CD4-positive, alpha-beta T cell treated with Interleukin-4 for 4 hours (primary cell): ENCODE results near the gene CDK18.
"Not testable (repeated sequence)": the region's sequence is repeated elsewhere in the genome, so short reads cannot be mapped to it uniquely, and the experiment has no call there.

Experiments
- DNase-seq: peaks from one replicate; pipeline ENCODE4 v3.0.0-alpha.2; 2020

Gene CDK18

DNA sequence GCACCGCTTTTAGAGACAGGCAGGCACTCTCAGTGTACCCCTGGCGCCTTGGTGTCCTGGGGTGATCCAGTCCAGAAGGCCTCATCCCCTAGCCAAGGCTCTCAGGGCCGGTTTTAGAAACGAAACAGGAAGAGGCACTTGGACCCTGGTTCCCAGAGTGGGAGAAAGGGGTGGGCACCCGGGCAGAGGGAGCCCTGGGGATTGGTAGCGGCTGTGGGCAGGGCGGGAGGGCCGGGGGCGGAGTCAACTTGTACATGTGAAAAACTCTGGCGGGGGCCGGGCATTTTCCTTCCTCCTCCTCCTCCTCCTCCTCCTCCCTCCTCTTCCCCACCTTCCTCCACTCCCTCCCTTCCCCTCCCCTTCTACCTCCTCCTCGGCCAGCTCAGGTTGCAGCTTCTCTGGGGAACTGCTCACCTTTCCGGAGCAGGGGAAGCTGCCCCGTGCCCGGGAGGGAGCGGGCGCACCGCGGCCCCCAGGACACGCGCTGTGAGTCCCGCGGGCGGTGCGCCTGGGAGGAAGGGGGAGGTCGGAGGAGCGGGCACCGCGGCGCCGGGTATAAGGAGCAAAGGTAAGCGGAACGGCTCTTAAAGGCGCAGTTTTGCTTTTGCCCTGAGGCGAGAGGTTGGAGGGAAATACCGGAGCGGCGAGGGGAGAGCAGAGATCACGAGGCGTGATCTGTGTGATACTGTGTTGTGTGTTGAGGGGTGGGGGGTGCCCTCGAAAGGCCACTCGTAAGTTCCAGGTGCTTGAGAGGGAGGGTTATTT lies at the start of gene CDK18:
TSS of gene CDK18 (plus strand) at position 359 of the 765 bp plus-strand sequence. CDS start 18,499 bp downstream, outside the sequence.
- peak; percentile 15 for DNase-seq

DNA sequence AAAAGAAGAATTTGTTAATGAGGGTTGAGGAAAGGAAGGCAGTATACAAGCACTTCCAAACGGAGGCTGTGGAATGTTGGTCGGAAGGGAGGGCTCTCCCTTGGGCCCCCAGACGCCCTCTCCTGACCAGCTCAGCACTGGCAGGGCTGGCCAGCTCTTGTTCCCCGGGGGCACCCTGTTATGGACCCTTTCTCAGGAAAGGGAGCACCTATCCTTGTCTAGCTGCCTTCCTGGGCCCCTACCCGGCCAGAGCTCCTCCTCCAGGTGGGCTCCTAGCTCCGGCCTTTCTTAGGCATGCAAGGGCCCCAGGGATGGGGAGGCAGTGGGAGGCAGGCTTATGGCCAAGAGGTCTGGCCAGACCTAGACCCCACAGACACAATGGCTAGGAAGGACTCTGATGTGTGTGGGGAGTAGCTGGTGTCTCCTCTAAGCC lies 49.5 kb upstream of the CDK18 start:
- no peak for DNase-seq

DNA sequence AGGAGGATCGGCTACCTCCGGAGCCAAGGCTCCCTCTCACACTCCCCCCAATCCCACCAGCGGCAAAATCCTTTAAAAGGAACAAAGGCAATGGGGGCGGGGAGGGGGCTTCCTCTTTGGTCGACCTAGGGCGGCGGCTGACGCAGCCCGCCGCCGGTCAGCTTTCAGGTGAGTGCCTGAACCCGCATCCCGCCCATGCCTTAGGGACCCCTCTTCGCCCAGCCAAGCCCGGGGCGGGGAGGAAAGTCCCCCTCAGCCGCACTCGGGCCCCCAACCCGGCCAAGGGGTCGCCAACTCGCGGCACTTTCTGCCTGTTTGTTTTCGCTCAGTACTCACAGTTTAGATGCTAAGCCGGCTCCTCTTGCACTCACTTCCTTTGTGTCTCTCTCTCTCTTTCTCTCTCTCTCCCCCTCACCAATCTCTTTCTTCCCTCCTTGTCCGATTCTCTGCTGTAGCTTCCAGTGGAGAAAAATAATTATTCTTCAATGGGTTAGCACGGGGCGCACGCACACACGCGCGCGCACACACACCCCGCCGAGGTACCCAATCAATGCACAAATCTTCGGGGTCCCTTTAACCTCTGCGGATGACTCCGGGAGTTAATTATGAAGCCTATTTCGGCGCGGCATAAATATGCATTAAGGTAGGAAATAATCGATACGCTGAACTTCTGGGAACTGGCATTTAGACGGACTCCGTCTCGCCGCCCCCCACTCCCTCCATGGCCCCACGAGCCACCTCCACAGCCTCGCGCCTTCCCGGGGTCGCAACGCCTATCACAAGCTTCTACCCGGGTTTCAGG lies 48.7 kb upstream of the CDK18 start, which contains the start of gene BLACAT1:
TSS of gene BLACAT1 (minus strand) at position 465 of the 802 bp plus-strand sequence.
- no peak for DNase-seq

DNA sequence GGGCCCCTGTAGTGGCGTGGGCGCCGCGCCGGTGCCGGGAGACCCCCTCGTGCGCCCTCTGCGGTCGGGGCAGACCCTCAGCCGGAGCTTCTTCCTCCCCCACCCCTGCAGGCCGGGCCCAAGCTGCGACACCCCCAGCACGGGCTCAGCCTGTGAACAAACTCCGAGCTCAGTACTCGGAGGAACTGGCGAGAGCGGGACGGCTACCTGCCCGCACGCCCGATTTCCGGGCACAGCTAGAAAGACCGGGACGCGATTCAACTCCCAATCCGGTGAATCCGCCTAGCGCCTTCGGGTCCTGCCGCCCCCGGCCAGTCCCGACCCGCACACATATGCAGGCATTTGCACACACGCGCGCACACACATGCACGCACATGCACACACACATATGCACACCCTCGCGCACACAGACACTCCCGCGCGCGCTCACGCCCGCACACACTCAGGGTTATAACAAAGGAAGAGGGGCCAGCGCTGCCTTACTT lies 48.0 kb upstream of the CDK18 start:
- DNase-seq: no peak

DNA sequence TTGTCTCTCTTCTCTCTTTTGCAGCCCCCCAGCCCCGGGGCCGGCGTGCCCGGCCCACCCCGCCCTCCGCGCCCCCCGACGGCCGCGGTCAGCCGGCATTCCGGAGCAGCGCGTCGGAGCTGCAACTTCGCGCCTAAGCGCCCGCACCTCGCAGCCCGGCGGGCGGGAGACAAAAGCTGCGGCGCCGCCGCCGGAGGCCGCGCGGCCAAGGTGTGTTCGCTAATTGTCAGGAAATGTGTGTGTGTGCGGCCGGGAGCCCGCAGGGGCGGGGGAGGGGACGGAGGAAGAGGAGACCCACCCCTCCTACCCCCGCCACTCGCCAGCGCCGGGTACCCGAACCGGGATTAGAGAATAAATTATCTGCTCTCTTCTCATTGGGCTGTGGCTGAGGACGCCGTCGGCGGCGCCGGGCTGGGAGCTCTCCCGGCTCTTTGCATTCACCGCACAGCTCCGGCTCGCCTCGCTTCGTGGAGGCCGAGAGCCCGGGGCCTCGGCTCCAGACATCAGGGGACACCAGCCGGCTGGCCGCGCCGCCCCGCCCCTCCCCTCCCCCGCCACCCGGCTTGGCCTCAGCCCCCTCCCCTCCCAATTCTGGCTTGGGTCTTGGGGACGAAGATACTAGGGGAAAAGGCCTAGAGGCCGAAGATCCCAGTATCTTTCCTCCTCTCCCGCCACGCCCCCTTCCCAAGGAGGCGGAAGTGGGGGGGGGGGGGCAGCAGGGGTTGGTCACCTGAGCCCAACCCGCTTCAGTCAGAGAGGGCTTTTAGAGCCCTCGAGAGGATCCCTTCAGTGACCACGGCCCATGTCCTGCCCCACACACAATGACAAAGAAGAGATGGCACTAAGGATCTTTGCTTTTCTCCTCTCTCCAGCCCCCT lies 47.4 kb upstream of the CDK18 start:
- DNase-seq: no peak

DNA sequence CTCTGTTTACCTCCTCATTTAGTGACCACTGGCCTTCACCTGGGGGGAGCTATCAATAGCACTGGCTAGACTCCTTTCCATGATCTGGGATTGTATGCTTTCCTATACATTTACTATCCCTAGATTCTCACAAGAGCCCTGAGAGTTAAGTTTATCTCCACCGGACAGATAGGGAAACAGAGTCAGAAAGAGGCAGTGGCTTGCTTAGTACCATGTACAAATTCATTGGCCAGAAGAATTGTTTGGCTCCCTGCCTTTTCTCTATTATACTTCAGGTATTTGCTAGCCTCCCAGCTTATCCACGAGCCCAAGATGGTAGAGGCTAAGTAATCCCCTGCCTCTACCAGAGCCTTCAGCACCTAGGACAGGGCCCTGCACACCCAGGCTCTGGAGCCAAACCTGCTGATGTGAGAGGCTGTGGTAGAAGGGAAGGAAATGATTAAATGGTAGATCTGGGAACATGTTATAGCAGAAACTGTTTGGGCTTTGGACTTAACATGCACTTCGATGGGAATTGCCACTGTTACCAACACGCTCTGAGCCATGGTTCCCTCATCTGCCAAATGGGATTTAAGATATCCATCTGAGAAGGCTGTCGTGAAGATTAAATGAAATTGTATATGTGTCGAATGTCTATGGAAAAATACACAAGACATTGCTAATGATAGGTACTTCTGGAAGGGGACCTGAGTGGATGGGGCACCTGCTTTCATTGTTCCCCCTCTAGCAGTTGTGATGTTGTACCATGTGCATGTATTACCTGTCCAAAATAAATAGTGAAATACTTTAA lies 45.5 kb upstream of the CDK18 start:
- DNase-seq: peak; percentile 11

DNA sequence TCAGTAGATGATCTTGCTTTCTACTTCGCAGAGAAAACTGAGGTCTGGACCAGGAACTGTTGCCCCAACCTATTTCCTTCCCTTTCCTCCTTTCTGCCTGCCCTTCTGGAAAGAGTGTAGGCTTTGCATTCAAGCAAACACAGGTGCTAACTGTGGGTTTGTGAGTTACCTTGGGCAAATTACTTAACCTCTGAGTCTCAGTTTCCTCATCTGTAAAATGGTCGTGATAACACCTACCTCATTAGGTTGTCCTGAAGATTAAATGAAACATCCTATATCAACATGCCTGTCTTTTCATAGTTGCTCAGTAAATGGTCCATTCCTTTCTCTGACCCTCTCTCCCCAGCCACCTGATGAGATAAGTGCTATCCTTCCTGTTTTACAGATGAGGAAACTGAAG lies 39.1 kb upstream of the CDK18 start:
- no peak for DNase-seq

DNA sequence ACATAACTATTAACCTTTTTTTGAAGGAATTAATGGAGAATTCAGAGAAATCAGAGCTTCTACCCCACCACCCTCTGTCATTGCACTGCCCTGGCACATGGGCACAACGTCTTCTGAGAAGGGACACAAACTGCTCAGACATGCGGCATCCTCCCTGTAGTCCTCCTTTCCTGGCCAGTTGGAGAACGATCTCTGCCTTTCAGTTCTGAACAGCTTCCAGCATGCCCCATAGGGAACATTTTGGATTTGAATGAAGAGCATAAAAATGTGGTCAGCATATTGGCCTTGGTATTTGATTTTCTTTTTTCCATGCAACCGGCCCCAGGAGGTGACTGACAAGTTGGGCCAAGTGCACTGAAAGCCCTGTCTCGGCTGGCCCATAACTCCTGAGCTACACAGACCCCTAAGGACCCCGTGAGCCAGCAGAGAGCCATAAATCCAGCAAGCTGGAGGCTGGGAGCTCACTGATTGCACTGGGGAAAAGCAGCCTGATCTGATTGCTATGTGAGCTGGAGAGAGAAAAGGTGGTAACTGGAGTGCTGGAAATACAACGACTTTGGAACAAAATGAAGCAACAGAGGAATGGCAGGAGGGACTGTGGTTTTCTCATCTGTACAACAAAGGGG lies 37.8 kb upstream of the CDK18 start:
- no peak for DNase-seq

DNA sequence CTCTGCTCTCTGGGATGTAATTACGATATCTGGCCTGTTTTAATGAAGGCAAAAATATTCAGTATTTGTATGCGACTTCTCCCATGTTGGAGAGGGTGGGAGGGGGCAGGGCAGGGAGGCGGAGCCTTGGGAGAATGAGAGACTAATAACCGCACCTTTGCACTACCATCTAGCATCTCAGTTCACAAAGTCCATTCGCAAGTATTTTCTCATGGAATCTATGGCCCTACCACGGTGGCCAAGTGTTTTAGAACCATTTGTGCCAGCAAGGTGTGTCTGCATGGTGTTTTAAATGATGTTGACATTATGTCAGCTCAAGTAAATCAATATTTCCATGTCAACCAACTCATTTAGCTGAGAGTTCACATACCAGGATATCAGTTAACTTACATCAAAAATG lies 34.3 kb upstream of the CDK18 start:
- no peak for DNase-seq

DNA sequence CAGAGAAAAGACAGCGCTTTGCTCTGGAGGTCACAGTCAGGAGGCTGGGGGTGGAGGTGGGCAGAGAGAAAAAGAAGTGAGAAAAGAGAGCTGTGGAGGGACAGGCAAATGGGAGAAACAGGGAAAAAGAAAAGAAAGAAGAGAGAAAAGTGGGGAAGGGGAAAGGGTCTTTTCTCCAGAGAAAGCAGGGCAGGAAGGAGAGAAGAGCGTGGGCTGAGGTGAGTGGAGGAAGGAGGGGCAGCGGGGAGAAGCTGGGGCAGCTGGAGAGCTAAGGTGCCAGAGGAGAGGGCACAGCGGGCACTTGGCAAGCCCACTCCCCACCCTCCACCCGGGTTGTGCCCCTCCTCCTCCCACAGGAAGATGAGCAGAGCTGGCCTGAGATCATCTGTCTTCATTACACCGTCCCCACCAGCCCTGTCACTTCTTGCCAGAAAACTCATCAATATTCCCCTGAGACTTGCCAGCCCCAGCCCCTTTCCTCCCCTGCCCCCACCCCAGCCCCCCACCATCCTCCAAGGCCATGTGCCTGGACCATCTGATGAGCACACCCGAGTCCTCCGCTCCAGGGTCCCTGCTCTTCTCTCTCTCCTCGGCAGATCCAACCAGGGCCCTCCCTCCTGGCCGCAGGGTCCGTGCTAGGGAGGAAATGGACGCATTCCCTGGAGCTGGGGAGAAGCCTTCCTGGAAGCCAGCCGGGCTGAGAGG lies 31.6 kb upstream of the CDK18 start:
- DNase-seq: no peak

DNA sequence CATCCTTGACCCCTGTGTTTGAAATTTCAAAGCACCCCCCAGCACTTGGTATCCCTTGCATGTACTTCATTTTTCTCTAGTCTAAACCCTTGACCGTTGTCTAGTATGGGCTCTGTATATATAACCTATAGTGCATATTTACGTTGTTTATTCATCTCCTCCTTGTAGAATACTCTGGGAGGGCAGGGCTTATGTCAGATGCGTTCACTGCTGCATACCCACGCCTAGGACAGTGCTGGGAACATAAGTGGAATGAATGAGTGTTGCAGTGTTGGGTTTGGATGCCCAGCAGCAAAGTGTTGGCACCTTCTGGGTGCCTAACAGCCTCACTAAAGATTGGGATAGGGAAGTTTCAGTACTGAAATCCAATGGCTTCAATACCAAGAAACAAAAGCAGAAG lies 31.0 kb upstream of the CDK18 start:
- DNase-seq: no peak

DNA sequence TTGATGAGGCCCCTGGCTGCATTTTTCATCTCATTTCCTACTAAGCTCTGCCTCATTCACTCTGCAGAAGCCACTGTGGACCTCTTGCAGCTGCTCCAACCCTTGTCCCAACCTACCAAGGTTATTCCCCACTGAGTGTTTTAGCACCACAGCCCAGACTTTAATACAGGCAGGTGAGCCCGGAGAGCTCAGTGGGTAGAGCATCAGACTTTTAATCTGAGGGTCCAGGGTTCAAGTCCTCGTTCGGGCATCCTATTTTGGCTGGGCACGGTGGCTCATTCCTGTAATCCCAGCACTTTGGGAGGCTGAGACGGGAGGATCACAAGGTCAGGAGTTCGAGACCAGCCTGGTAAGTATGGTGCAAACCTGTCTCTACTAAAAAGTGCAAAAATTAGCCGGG lies 30.5 kb upstream of the CDK18 start:
- no peak for DNase-seq

DNA sequence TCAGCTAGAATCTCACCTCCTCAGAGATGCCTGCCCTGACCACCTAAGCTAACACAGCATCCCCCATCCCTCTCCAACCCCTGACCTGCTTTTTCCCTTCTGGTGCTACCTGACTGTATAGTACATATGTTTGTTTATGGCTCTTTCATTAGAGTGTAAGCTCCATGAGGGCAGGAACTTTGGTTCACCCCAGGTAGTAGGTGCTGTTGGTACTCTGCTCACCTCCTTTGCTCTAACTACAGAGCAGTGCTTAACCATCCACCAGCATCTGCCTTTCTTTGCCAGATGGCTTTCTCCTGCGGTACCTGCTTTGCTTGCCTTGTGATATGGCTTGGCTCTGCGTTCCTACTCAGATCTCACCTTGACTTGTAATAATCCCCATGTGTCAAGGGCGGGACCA lies 29.9 kb upstream of the CDK18 start:
- DNase-seq: no peak

DNA sequence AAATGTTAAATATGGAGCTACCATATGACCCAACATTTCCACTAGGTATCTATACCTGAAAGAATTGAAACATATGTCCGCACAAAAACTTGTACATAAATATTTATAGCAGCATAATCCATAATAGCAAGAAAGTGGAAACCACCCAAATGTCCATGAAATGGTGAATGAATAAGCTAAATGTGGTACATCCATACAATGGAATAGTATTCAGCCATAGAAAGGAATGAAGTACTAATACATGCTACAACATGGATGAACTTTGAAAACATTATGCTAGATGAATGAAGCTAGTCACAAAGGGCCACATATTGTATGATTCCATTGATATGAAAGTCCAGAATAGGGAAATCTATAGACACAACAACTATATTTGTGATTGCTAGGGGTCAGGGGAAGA lies 28.6 kb upstream of the CDK18 start:
- DNase-seq: no peak

DNA sequence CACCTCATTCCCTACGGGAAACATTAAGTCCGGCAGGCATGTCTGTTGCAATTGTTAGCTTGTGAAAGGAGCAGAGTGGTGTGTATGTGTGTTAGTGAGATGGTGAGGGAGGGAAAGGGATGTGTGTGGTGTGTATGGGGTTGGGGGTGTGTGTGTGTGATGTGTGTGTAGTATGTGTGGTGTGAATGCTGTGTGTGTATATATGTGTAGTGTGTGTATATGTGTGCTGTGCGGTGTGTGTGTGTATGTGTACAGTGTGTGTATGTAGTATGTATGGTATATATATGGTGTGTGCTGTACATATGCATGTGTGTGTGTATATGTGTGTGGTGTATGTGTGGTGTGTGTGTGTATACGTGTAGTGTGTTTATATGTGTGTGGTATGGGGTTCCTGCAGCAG lies 27.8 kb upstream of the CDK18 start:
- no peak for DNase-seq

DNA sequence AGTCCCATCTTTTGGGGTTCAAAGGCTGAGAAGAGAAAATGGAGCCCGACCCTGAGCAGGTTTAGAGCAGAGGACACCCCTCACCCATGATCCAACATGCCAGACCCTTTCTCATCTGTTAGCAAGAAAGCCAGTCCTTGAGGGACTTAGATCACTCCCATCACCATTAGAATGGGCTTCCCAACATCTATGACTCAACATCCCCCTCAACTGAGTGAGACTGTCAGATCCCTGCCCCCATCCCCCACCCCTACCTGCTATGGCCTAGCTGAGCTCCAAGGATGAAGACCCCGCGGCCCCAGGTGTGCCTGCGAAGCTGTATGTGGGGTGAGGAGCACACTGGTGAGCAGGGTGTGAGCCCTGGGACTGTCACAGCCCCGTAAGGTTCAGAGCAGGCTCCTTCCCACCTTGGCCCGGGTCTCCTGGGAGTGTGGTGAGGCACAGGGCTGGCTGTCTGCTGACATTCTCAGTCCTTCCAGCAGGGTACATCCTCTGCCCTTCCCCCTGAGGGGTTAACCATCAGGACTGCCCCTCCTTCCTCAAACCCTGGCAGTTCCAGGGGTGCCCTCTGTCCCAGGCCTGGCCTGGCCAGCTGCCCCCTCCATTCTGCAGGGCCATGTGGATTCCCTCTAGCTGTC lies 27.2 kb upstream of the CDK18 start:
- DNase-seq: no peak

DNA sequence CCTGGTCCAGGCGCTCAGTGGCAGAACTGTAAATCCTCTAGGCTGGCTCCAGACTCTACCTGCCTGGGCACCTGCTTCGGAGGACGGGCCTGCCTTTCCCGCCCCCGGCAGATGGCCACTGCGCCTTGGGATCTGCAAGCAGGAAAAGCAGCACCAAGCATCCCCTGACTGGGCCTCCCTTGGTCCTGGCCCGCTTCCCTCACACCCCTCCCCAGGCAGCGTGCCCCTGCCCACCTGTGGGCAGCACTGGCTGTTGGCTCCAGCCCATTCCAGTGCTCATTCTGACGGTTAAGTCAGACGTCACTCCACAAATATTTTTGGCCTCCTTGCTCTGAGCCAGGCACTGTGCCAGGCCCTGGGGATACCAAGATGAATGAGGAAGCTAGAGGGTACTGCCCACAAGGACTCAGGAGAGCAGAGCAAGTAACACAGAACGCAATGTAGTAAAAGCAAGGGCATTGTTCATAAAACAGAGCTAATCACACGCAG lies 26.7 kb upstream of the CDK18 start:
- DNase-seq: no peak

DNA sequence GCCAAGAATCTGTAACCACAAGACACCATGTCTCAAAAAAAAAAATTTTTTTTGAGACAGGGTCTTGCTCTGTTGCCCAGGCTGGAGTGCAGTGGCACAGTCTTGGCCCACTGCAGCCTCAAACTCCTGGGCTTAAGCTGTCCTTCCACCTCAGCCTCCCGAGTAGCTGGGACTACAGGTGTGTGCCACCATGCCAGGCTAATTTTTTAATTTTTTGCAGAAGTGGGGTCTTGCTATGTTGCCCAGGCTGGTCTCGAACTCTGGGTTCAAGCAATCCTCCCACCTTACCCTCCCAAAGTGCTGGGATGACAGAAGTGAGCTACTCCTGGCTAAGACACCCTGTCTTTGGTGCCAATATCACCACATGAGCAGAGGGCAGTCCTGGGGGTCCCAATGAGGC lies 25.5 kb upstream of the CDK18 start:
- DNase-seq: not testable (repeated sequence)

DNA sequence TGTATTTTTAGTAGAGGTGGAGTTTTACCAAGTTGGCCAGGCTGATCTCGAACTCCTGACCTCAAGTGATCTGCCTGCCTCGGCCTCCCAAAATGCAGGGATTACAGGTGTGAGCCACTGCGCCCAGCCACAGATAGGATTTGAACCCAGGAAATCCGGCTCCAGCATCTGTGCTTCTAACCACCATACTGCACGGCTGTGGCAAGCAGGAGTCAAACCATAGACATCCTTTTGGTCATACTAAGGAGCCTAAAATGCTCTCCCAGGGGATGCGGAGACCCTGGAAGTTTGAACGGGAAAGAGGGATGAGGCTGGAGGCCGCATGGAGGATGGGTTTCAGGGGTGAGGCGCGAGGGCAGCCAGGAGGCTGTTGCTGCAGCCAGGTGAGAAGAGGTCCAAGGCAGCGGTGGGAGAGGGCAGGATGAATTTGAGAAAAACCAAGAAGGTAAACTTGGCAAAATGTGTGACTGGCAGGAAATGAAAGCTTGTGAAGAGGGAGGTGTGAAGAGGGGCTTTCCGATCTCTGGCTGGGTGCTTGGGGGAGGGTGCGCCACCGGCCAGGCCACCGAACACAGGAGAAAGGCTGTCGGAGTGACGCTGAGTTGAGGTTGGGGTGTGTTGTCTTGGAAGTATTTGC lies 24.0 kb upstream of the CDK18 start:
- peak; percentile 74 for DNase-seq

DNA sequence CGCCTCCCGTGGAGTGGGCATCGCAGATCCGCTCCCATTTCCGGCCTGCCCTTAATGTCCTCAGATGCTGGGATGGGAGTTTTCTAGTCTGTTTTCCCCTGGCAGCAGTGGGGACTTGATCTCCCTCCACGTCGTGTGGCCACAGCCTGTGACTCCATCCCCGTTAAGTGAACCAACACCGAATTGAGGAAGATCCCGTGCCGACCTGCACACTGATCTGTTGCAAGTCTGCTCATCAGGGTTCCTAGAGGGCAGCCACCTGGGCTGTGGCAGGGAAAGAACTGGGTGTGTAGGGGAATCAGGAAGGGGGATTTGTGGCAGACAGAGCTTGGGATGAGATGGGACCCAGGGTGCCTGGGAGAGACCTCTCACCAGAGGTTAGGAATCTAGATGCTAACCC lies 23.3 kb upstream of the CDK18 start:
- no peak for DNase-seq
